HG02943 (cell line): ENCODE results near the gene C4orf17.
"Not testable (repeated sequence)": the region's sequence is repeated elsewhere in the genome, so short reads cannot be mapped to it uniquely, and the experiment has no call there.

Source experiments
- ATAC-seq: cut with Tn5 transposase; IDR thresholded peaks from one replicate; pipeline ENCODE4 v1.9.1; 2021; ENCODE audit warnings: mild to moderate bottlenecking, low read depth, moderate library complexity; ENCODE audit not compliant: unreplicated experiment

C4orf17 gene

GRCh38 chr4:99510721-99511120, at the start of gene C4orf17:
Gene C4orf17 (plus strand): TSS chr4:99511021. CDS start chr4:99513082, 2,061 bp downstream.
- ATAC-seq, result no peak

DNA sequence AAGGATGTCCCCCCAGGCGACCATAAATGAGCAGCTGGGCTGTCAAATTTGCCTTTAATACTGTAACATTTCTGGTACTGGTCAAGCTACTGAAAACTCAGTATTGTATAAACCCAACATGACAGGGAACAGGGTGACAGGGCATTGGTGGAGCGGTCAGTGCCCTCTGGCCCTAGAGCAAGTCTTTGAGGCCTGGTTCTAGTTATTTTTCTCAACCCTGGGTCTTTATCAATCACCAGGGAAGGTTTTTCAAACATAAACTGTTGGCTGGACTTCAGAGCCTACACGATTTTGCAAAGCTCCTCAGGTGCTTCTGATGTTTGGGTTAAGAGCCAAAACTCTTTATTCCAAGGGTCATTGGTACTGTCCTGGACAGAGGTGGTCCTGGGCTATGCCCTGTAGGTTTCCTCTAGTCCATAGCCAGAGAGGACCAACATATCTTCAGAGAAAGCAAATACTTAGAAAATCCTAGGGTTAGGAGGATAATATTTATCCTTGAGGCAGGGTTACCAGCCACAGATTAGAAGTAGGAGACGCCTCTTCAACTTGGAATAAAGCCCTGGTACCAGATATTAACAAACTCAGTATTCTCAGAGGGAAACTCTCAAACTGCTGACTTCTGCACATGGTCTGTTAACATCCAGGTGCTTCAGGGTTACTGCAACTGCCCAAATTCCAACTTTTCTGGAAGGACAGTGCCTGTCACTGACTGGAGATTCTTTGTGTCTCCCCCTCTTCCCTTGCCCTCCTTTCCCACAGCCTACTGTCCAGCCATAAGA, 49.0 kb upstream of the C4orf17 start:
- no peak for ATAC-seq

- ATAC-seq, result peak; percentile 95
These were observed 47.9 kb upstream of the C4orf17 start for GRCh38 chr4:99462875-99463464.

DNA sequence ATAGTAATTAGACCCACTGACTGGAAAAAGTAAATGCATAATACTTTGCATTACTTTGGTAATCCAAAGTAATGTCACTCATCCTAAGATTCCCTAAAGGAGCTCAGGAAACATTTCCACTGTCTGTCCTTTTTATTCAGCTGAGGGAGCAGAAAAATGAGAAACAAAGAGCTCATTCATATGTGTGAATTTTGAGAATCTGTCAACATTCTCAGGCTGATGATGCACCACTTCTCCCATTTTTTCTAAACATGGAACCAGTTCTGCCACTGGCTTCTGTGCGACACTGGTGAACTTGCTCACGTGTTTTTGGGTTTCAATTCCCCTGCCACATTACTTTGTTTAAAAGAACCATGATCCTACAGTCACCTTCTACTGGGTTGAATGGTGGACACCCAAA, 47.3 kb upstream of the C4orf17 start:
- ATAC-seq, result no peak

DNA sequence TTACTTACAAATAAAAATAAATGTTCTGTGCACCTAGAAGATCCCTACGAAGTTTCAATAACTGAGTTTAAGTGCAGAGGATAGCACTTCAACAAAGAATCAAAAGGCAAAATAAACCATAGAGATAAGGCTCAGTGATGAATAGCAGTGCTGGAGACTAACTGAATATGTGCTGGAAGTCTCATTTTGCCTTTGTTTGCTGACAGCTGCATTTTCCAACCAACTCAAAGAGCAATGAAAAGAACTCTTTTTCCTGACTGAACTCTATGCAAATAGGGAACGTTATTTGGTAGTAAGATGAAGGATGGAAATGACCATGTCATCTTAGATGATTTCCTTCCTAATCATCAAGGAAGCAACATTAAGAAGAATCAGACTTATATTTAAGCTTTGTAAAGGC, 42.9 kb upstream of the C4orf17 start:
- ATAC-seq, result no peak

- no peak for ATAC-seq
These were observed 41.9 kb upstream of the C4orf17 start for GRCh38 chr4:99468889-99469288.

GRCh38 chr4:99471349-99471748, 39.5 kb upstream of the C4orf17 start:
- ATAC-seq, result no peak

DNA sequence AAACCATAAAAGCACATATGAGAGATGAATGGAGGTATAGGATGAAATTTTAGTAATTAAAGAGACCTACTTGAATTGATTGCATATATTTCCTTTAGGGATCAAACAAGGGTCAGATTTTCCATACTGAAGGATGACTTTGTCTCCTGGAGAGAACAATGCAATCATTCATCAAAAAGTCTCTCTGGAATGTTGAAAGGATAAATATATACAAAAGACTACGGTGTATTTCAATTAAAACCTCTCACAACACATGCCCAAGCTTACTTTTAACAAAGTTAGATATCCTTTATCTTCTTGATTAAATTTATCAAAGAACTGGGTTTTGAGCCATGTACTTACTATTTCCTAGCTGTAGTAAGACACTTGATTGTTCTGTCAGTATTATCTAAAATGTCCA, 38.9 kb upstream of the C4orf17 start:
- no peak for ATAC-seq

- ATAC-seq, result no peak
These were observed 37.7 kb upstream of the C4orf17 start for GRCh38 chr4:99473131-99473530.

DNA sequence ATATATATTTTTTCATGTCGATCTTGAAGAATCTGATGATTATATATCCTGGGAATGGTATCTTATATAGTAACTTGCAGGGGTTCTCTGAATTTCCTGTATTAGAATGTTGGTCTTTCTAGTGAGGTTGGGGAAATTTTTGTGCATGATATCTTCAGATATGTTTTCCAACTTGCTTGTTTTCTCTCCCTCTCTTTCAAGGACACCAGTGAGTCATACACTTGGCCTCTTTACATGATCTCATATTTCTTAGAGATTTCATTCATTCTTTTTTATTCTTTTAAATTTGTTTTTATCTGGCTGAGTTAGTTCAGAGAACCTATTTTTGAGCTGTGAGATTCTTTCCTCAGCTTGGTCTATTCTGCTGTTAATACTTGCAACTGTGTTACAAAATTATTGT, 27.2 kb upstream of the C4orf17 start:
- ATAC-seq, result no peak

- no peak for ATAC-seq
These were observed 25.6 kb upstream of the C4orf17 start for GRCh38 chr4:99485212-99485611.

DNA sequence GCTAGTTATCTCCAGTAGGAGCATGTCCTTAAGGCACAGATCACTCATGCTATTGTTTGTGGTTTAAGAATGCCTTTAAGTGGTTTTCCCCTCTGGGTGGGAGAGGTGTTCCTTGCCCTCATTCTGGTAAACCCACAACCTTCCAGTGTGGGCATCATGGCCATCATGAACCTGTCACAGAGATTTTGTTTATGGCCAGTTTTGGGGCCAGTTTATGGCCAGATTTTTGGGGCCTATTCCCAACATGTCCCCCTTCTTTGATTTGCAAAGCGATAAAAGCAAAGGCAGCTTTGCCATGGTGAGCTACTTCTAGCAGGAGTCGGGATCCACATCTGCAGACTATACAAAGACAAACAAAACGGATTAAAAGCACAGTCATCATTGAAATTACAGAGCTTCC, 24.2 kb upstream of the C4orf17 start:
- ATAC-seq, result not testable (repeated sequence)

DNA sequence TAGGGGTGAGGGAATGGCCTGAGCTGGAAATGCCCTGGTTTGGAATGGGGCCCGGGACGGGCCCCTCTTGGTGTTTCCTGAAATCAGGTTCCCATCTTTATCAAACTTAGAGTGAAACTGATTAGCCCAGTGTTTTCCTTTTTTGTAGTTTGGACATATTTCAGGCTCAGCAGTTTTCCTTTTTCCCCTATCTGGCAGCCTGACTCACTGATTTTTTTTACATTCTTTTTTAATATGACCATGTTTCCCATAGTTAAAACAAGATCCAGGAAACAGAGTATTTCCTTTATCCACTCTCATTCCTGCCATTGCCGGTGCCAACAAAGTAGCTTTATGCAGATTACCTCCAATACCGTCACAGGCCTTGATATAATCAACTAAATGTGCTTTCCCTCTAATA, 20.5 kb upstream of the C4orf17 start:
- ATAC-seq, result no peak

DNA sequence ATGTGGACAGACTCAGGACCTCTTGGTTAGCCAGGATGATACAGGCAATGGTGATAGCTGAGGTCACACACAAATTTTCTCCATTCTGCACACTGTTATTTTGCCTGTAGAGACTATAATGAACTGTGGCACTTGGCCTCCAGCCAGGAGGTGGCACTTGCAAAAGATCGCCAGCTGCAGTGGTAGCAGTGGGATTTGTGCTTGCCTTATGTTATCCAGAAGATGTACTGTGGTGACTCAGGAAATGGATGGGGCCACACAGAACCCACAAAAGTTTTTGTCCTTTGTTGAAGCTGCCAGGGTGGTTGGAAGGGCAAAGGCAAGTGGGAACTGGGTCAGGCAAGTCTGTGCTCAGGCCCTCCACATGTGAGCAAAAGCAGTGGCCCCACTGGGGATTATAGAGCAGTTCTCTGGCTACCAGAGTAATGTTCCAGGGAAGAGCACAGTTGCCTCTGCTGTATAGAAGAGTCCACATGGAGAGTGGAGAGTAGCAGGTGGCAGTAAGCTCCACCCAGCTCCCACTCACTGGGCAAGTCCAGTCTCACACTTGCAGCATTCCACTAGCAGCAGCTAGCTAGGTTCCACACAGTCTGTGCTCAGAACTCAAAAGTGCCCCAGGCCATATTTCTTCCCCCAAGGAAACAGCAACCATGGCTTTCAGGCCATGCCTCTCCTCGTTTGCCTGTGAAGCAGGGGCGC, 5.9 kb upstream of the C4orf17 start:
- no peak for ATAC-seq

DNA sequence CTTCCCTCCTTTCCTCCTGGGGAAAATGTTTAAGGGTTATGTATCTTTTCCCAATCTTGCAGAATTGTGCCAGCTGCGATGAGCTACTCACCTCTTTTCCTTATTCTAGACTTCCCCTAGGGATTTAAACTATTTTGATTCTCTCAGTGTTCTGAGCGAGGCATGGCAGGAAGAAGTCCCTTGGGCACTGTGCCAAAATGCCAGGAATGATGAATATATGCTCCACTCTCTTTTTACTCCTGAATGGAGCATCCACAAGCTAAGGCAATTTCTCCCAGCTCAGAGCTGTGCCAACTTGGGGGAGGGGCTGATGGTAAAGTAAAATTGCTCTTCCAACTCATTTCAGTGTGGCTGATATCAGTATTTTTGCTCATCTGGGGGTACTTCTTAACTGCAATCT, 4.0 kb upstream of the C4orf17 start:
- ATAC-seq, result no peak

DNA sequence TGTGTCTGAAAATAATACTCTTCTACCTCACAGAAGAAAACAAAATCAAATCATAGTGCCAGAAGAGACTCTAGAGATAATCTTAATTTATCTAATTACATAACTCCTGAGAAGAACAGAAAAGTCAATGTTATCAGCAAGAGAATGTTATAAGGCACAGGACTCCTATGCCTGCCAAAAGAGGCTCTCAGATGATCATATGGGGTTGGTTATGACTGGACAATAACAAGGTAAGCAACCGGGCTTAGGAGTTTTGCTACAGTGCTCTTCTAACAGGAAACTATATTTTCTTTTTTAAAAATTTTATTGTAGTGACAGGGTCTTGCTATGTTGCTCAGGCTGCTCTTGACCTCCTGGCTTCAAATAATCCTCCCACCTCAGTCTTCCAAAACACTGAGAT, 3.5 kb upstream of the C4orf17 start:
- no peak for ATAC-seq

GRCh38 chr4:99507762-99508161, 3.1 kb upstream of the C4orf17 start:
- no peak for ATAC-seq

DNA sequence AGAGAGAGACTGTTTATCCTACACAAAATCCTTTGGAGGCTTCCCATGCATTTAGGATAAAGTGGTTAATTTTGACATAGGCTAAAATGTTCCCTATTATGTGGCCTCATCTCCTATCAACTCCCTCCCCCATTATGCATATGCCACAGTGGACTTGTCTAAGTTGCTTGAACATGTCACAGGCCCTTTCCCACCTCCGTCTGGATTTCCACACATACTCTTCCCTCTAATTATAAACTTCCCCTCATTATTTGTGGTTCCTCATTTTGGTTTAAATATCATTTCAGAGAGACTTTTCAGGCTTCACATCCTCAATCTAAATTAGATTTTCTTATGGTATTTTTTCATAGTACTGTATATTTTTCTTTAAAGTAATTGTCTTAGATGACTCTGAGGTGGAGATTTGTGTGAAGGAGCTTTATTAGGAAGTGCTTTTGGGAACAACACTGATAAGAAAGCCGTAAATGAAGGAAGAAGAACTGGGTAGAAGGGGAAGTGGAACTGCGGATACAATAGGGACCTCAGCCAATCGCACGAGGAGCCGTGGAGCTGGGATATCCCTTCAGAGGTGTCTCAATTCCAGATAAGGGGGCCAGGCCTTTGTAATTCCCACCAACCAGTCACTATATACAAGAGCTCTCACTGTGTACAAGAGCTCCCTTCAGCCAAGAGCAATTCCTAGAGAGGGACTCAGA, 7.9 kb downstream of the C4orf17 start:
- ATAC-seq, result no peak

DNA sequence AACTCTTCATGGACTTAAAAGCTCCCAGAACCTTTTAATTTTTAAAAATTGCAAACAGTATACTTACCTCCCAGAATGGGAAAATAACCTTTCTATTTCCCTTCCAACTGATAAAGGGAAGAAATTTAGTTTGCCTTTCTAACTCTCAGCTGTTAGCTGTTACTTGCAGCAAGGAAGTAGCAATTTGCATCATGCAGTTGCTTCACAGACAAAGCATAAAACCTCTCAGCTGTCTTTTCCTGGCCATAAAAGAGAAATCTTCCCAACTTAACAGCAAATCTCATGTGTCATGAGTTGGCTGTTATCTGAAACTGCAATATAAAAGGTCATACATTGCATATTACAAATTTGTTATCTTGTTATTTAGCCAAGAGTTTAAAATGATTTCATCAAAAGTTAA, 18.4 kb downstream of the C4orf17 start:
- ATAC-seq, result no peak

DNA sequence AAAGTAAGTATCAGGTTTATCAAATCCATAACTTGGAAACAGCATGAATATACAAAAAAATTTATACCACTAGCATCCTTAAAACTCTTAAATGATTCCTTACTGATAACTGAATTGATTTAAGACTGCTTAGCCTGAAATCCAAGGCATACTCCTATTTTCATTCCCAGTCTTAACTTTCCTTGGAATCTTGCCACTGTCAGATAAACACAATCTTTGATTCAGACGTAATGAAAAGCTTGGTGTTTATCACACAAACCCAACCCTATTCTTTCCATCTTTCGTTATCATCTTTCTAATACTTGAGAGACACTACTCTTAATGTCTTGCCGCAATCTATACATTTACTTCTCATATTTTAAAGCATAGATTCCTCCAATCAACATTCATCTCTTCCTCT, 19.1 kb downstream of the C4orf17 start:
- no peak for ATAC-seq

- not testable (repeated sequence) for ATAC-seq
These were observed 23.9 kb downstream of the C4orf17 start for GRCh38 chr4:99534699-99535098.
